Mammary epithelial cell (primary cell): Measurements from ENCODE around the gene DUSP16.

Experiments
- EZH2 ChIP-seq: IDR thresholded peaks from 2 replicates; pipeline ENCODE4 v1.6.1; 2012; ENCODE audit warnings: low read length, inconsistent platforms, borderline replicate concordance
- TF ChIP-seq, protein P1 (sequence below), 2 donors: IDR thresholded peaks in 1 of 2; conservative IDR thresholded peaks in 1 of 2; 2 replicates each; pipeline ENCODE4 v1.5.1; 2011 to 2012; ENCODE audit warnings: inconsistent platforms in 2 of 2, low read length in 2 of 2, mild to moderate bottlenecking in 2 of 2, control low read depth in 1 of 2, low read depth in 1 of 2; ENCODE audit not compliant: insufficient read depth in 1 of 2; ENCODE audit errors: extremely low read depth in 1 of 2

DNA sequence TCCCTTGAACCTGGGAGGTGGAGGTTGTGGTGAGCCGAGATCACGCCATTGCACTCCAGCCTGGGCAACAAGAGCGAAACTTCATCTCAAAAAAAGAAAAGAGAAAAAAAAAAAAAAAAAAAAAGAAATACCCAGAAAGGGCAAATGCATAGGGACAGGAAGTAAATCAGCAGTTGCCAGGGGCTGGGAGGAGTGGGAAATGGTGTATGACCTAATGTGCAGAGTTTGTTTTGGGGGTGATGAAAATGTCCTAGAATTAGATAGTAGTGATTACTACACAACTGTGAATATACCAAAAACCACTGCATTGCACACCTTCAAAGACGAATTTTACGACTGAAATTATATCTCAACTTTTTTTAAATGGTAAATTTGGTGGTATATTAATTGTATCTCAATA lies 20.4 kb downstream of the DUSP16 start:
- TF ChIP-seq, protein P1, sequence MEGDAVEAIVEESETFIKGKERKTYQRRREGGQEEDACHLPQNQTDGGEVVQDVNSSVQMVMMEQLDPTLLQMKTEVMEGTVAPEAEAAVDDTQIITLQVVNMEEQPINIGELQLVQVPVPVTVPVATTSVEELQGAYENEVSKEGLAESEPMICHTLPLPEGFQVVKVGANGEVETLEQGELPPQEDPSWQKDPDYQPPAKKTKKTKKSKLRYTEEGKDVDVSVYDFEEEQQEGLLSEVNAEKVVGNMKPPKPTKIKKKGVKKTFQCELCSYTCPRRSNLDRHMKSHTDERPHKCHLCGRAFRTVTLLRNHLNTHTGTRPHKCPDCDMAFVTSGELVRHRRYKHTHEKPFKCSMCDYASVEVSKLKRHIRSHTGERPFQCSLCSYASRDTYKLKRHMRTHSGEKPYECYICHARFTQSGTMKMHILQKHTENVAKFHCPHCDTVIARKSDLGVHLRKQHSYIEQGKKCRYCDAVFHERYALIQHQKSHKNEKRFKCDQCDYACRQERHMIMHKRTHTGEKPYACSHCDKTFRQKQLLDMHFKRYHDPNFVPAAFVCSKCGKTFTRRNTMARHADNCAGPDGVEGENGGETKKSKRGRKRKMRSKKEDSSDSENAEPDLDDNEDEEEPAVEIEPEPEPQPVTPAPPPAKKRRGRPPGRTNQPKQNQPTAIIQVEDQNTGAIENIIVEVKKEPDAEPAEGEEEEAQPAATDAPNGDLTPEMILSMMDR (conservative IDR thresholded peaks at IDR 0.05 in 1 of 2, IDR thresholded peaks at IDR 0.05 in 1 of 2; ENCODE audit: extremely low read depth in 1 of 2, insufficient read depth in 1 of 2, low read depth in 1 of 2, low read length in 2 of 2), result no peak
- TF ChIP-seq EZH2, result no peak
